ENCODE measurements around the gene DEAF1. TPM values are rescaled to one million over a fixed set of nuclear protein-coding genes. Genes with fewer than 3 reads are reported as not detected.

The DEAF1 gene
- total RNA-seq, 1 donor from 2014 or later = 39.8 TPM

- no peak for ATAC-seq (ENCODE audit: low read depth)
- Mint-ChIP-seq H3K9me3 (no peaks in the 10 kb centered on the region), H3K27me3 (no peaks in the 10 kb centered on the region), H3K27ac (no peak overlapping the region), H3K4me1 (peaks cover 24% of the 10 kb centered on the region), H3K36me3 (ENCODE audit: low read depth) (peaks cover 43% of the 10 kb centered on the region), H3K4me3 (no peak overlapping the region)
- DNase-seq = no peak
- POLR2A ChIA-PET = no interaction called here
- TF ChIP-seq, protein P1, sequence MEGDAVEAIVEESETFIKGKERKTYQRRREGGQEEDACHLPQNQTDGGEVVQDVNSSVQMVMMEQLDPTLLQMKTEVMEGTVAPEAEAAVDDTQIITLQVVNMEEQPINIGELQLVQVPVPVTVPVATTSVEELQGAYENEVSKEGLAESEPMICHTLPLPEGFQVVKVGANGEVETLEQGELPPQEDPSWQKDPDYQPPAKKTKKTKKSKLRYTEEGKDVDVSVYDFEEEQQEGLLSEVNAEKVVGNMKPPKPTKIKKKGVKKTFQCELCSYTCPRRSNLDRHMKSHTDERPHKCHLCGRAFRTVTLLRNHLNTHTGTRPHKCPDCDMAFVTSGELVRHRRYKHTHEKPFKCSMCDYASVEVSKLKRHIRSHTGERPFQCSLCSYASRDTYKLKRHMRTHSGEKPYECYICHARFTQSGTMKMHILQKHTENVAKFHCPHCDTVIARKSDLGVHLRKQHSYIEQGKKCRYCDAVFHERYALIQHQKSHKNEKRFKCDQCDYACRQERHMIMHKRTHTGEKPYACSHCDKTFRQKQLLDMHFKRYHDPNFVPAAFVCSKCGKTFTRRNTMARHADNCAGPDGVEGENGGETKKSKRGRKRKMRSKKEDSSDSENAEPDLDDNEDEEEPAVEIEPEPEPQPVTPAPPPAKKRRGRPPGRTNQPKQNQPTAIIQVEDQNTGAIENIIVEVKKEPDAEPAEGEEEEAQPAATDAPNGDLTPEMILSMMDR (IDR thresholded peaks at IDR 0.05) = no peak
- CTCF ChIA-PET = no interaction called here
- intact Hi-C loops (cut with micrococcal nuclease) = loop anchor here (10.0 kb wide), 1 partner anchor 695 kb away; the partner anchor contains the start of gene BRSK2
Measured at GRCh38 chr11:689625-690024, 5.4 kb downstream of the DEAF1 start.

DNA sequence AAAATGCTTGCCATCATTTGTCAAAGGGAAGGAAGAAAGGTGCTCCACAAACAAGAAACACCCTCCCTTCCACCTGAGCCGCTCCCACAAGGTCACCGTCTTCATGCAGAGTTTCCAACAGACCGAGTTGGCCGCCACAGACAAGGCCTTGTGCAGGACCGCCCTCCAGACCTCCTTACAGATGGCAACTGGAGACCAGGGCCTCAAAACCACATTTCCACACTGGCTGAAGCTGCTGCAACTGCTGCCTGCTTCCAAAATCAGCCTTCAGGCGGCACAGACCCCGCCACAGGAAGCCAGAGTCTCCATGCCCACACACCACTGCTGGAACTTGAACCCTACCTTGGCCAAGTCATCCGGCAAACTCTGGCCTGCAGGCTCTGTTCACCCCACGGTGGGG is 6.3 kb downstream of the DEAF1 start:
- Mint-ChIP-seq H3K27ac (no peak overlapping the region), H3K4me3 (no peak overlapping the region)
- intact Hi-C loops (cut with micrococcal nuclease) = no loop called here

GRCh38 chr11:687751-688150 is 7.3 kb downstream of the DEAF1 start:
- POLR2A ChIA-PET = no interaction called here

More for the DNA sequence above, 6.3 kb downstream of the DEAF1 start:
- TF ChIP-seq, protein P1 (IDR thresholded peaks at IDR 0.05) = no peak
- no peak for ATAC-seq (ENCODE audit: low read depth)
- CTCF ChIA-PET = no interaction called here
- no peak for DNase-seq
- peaks cover 53% of the 10 kb centered on the region for H3K36me3 Mint-ChIP-seq (ENCODE audit: low read depth)
- no peaks in the 10 kb centered on the region for H3K9me3 Mint-ChIP-seq
- H3K27me3 Mint-ChIP-seq = no peaks in the 10 kb centered on the region
- POLR2A ChIA-PET = no interaction called here
- H3K4me1 Mint-ChIP-seq = peaks cover 19% of the 10 kb centered on the region

GRCh38 chr11:686451-687243 is 8.4 kb downstream of the DEAF1 start:
- intact Hi-C loops (cut with micrococcal nuclease) = no loop called here
- no peaks in the 10 kb centered on the region for H3K27me3 Mint-ChIP-seq
- no peak overlapping the region for H3K27ac Mint-ChIP-seq
- H3K9me3 Mint-ChIP-seq = no peaks in the 10 kb centered on the region
- TF ChIP-seq, protein P1 (IDR thresholded peaks at IDR 0.05) = no peak
- no peak overlapping the region for H3K4me3 Mint-ChIP-seq
- ChIA-PET CTCF (no interaction called here), POLR2A (interaction anchor here (0.6 kb wide), 1 partner anchor 15 kb away, joined by 7 read pairs; no protein-coding TSS in a partner anchor)
- peaks cover 3% of the 10 kb centered on the region for H3K4me1 Mint-ChIP-seq
- peaks cover 73% of the 10 kb centered on the region for H3K36me3 Mint-ChIP-seq (ENCODE audit: low read depth)
- ATAC-seq (ENCODE audit: low read depth) = no peak
- no peak for DNase-seq

More at GRCh38 chr11:687751-688150, 7.3 kb downstream of the DEAF1 start:
- intact Hi-C loops (cut with micrococcal nuclease) = no loop called here
- ATAC-seq (ENCODE audit: low read depth) (no peak), DNase-seq (no peak)
- Mint-ChIP-seq H3K27me3 (no peaks in the 10 kb centered on the region), H3K36me3 (ENCODE audit: low read depth) (peaks cover 62% of the 10 kb centered on the region), H3K4me1 (peaks cover 10% of the 10 kb centered on the region), H3K4me3 (no peak overlapping the region), H3K9me3 (no peaks in the 10 kb centered on the region), H3K27ac (no peak overlapping the region)
- TF ChIP-seq, protein P1 (IDR thresholded peaks at IDR 0.05) = no peak
- CTCF ChIA-PET = no interaction called here

DNA sequence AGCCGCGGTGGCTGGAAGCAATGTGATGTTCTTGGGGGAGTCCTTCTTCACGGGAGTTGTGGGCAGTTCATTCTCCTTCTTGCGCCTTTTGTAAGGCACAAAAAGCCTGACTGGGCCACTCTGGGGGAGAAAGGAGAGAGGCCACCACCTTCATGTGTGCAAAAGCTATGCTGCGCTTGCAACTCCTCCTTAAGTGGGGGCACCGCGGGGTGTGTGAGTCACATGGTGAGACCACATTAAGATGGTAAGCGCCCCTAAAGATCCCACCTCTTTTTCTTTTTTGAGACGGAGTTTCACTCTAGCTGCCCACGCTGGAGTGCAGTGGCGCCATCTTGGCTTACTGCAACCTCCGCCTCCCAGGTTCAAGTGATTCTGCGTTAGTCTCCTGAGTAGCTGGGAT is 14.1 kb downstream of the DEAF1 start:
- peaks cover 77% of the 10 kb centered on the region for H3K36me3 Mint-ChIP-seq (ENCODE audit: low read depth)

More for the DNA sequence above, 14.1 kb downstream of the DEAF1 start:
- no peaks in the 10 kb centered on the region for H3K9me3 Mint-ChIP-seq
- DNase-seq (no peak), ATAC-seq (ENCODE audit: low read depth) (no peak)
- no peak overlapping the region for H3K4me3 Mint-ChIP-seq
- H3K27me3 Mint-ChIP-seq = no peaks in the 10 kb centered on the region
- no peak overlapping the region for H3K27ac Mint-ChIP-seq
- POLR2A ChIA-PET = interaction anchor here (0.7 to 0.8 kb wide), 2 partner anchors 14 to 1160 kb away, joined by 3 to 5 read pairs; partner anchors contain the start of genes DEAF1 and TMEM80
- TF ChIP-seq, protein P1 (IDR thresholded peaks at IDR 0.05) = no peak
- CTCF ChIA-PET = no interaction called here
- no peaks in the 10 kb centered on the region for H3K4me1 Mint-ChIP-seq
- intact Hi-C loops (cut with micrococcal nuclease) = no loop called here

Data from activated B cell treated with CpG ODN at 0.5 μM for 24 hours (primary cell).